Right lobe of liver (tissue), 6 donors: ENCODE data around the gene CHD2. TPM values are rescaled to one million over a fixed set of nuclear protein-coding genes. Genes with fewer than 3 reads are reported as not detected.
A peak's percentile ranks its signal among the peaks of the same experiment; 100 is the strongest.

ENCODE experiments used
- ATAC-seq, 4 donors: fragments of 200-7000 bp; cut with Tn5 transposase; one replicate each; pipeline ENCODE4 v1.9.1; 2020; ENCODE audit warnings: mild to moderate bottlenecking in 4 of 4, moderate library complexity in 4 of 4
- DNase-seq, 3 donors: peaks; one replicate each; pipeline ENCODE4 v3.0.0-alpha.2; 2020
- H3K27ac ChIP-seq, 3 donors: fragments of 200-600 bp; one replicate each; pipeline ENCODE4 v1.8.0; 2022
- H3K27me3 ChIP-seq, 2 donors: fragments of 200-600 bp; one replicate each; pipeline ENCODE4 v1.8.0; 2022
- H3K36me3 ChIP-seq, 4 donors: fragments of 200-600 bp; sonication (generic) in 1 of 4; one replicate each; pipeline versions ENCODE4 v1.5.1 to v1.8.0; 2017 to 2022; ENCODE audit warnings: control low read depth in 1 of 4
- H3K4me1 ChIP-seq, 4 donors: fragments of 200-600 bp; sonication (generic) in 1 of 4; one replicate each; pipeline versions ENCODE4 v1.5.1 to v1.8.0; 2017 to 2022; ENCODE audit warnings: control low read depth in 1 of 4
- H3K4me3 ChIP-seq, 3 donors: fragments of 200-600 bp; one replicate each; pipeline ENCODE4 v1.8.0; 2022
- H3K9me3 ChIP-seq, 4 donors: fragments of 200-600 bp; sonication (generic) in 1 of 4; one replicate each; pipeline versions ENCODE4 v1.5.1 to v1.8.0; 2017 to 2022; ENCODE audit warnings: control low read depth in 1 of 4
- POLR2A ChIP-seq: fragments of 450-650 bp; IDR thresholded peaks from one replicate; pipeline ENCODE4 v1.6.1; 2017; ENCODE audit warnings: antibody characterized with exemption, mild to moderate bottlenecking
- WGBS: methylation state at CpG from one replicate; pipeline ENCODE4 v1.1.6; 2018; ENCODE audit warnings: low coverage, low lambda C conversion rate; ENCODE audit not compliant: insufficient coverage; ENCODE audit errors: missing lambda C conversion rate; 5-methylcytosine and 5-hydroxymethylcytosine counted together
- intact Hi-C, 2 donors: fragments of 100-400 bp; cut with DNase I; formaldehyde crosslinking; loops; one replicate each; pipeline versions ENCODE4 v1.11.2 to v1.14.1; 2022
- total RNA-seq, 6 experiments: library from RNA; depleted of rRNA in 2 of 6; stranded (reverse); fragments of >200 nt in 2 of 6; fragmentation: NEBNext Ultra II Directional in 3 of 6; extraction: Animal tissue kit (Norgen Biotek cat#: 25700) in 3 of 6; gene quantifications; one replicate each; pipeline versions ENCODE4 v1.1.0 to v1.2.4, GENCODE V29; 2016 to 2023
- TF ChIP-seq, protein P1 (sequence below), 4 donors: fragments of 200-600 bp in 3 of 4; fragments of 450-650 bp in 1 of 4; IDR thresholded peaks; one replicate each; pipeline versions ENCODE4 v1.5.1 to v1.8.0; 2016 to 2022; ENCODE audit warnings: antibody characterized with exemption in 4 of 4, mild to moderate bottlenecking in 2 of 4
- donor health status: DM: no; HTN: yes; CAD: no.
- donor health status: DM: no; HTN: no; CAD: no.
- donor health status: DM: no; HTN: no; CAD: no.
- donor health status: DM: no; HTN: yes; CAD: no.
- donor health status: DM: no; HTN: yes; CAD: no.

The CHD2 gene
- total RNA-seq, 6 experiments from 2014 or later = 41.4 to 65.0 (median 56.6) TPM

DNA sequence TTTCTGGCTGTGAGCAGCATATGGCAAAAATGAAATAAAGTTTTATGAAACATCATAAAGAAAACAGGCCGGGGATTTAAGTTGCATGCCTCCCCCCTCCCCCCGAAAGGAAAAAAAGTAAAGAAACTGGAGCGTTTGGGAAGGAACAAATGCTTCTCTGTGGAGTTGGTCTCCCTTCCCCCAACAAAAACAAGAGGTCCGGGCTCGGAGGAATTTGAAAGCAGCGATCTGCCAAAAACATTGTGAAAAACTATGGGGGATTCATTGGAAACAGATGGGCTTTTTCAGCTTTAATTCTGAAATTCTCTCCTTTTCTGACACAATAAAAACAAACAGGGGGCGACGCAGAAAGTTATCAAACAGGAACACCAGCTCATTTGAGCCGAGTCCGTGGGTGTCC lies 171.9 kb downstream of the CHD2 start:
- TF ChIP-seq, protein P1, sequence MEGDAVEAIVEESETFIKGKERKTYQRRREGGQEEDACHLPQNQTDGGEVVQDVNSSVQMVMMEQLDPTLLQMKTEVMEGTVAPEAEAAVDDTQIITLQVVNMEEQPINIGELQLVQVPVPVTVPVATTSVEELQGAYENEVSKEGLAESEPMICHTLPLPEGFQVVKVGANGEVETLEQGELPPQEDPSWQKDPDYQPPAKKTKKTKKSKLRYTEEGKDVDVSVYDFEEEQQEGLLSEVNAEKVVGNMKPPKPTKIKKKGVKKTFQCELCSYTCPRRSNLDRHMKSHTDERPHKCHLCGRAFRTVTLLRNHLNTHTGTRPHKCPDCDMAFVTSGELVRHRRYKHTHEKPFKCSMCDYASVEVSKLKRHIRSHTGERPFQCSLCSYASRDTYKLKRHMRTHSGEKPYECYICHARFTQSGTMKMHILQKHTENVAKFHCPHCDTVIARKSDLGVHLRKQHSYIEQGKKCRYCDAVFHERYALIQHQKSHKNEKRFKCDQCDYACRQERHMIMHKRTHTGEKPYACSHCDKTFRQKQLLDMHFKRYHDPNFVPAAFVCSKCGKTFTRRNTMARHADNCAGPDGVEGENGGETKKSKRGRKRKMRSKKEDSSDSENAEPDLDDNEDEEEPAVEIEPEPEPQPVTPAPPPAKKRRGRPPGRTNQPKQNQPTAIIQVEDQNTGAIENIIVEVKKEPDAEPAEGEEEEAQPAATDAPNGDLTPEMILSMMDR (IDR thresholded peaks at IDR 0.05) = no peak
- no peak for TF ChIP-seq POLR2A
- Histone ChIP-seq H3K4me3 (peak overlapping the region in 2 of 3 donors; percentile 2 to 36), H3K27ac (no peak overlapping the region), H3K36me3 (no peaks in the 10 kb centered on the region), H3K4me1 (peaks cover 0 to 10% (median 0%) of the 10 kb centered on the region in 4 donors), H3K27me3 (peaks cover 0 to 21% of the 10 kb centered on the region in 2 donors), H3K9me3 (no peaks in the 10 kb centered on the region)
- DNase-seq = no peak
- ATAC-seq = no peak
- WGBS = under 1% methylated on average over 10 of the region's 10 CpGs
- intact Hi-C loops = no loop called here

DNA sequence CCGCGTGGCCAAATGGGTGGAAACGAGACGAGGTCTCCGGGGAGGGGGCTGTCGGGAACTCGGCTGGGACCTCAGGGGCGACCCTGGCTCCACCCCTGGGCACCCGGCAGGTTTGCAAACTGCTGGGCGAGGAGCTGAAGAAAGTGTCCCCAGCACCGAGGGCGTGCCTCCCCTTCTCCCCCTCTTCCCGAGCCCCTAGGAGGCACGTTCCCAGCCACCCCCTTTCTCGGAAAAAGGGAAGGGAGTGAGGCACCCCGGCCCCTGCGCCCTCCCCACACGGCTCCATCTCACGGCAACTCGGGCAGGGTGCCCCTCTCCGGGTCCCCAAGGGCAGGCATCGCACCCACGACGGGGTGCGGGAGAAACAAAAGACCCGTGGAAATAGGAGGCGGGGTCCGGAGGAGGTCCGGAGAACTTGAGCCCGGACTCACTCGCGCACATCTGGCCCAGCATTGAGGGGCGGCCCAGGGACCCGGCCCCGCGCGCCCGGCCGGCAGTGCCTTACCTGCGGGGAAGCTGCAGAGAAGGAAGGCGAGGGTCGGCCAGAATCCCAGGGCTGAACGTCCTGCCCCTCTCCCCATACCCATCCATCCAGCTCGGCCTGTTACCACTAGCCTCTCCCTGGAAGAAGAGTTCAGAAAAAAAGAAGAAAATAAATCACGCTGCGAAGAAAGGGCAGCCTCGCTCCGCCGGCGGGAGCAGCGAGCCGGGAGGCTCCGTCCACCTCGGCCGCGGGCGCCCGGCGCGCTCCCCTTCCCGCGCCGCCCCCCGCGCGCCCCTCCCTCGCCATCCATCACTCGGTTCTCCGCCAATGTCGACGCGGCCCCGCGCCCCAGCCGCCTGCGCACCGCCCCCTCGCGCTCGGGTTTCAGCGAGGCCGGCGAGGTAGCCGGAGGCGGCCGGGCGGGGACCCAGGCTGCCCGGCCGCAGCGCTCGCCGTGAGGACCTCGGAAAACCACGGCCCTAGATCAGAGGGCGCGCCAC lies 172.6 kb downstream of the CHD2 start:
- TF ChIP-seq POLR2A = no peak
- TF ChIP-seq, protein P1 (IDR thresholded peaks at IDR 0.05) = no peak
- WGBS = 0% methylated on average over 6 of the region's 96 CpGs
- peak in 1 of 3 donors; percentile 54 for DNase-seq

DNA sequence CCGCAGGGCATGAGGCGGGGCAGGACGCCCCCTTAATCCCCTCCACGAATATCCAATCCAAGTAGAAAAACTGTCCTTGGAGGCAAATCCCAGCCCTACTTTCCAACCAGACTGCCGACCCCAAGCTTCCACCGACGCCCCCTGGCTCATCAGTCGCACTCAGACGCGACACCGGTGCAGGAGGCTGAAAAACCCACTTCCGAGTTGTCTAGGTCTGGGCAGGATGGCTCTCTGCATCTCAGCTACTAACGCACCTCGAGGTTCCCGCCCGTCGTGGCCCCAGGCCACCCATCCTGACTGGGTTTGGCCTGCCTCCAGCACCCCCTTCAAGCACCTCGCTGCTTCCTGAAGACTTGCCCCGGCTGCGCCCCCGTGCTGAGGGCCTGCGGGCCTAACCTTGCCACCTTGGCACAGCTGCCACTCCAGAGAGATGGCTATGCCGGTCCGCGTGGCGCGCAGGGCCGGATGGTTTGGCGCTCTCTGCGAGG lies 173.4 kb downstream of the CHD2 start:
- Histone ChIP-seq H3K9me3 (no peaks in the 10 kb centered on the region), H3K4me1 (peaks cover 0 to 10% (median 0%) of the 10 kb centered on the region in 4 donors), H3K27me3 (peaks cover 0 to 21% of the 10 kb centered on the region in 2 donors), H3K36me3 (no peaks in the 10 kb centered on the region), H3K4me3 (no peak overlapping the region), H3K27ac (no peak overlapping the region)
- peak in 1 of 3 donors; percentile 53 for DNase-seq
- peak in 1 of 4 donors; percentile 6 for ATAC-seq
- WGBS = 13% methylated on average over 13 of the region's 30 CpGs
- TF ChIP-seq, protein P1 (IDR thresholded peaks at IDR 0.05) = no peak
- intact Hi-C loops = no loop called here

More for the DNA sequence above, 172.6 kb downstream of the CHD2 start:
- Histone ChIP-seq H3K27me3 (peaks cover 0 to 21% of the 10 kb centered on the region in 2 donors), H3K4me3 (peak overlapping the region in 2 of 3 donors; percentile 18 to 36), H3K27ac (no peak overlapping the region), H3K9me3 (no peaks in the 10 kb centered on the region), H3K4me1 (peaks cover 0 to 10% (median 0%) of the 10 kb centered on the region in 4 donors), H3K36me3 (no peaks in the 10 kb centered on the region)
- intact Hi-C loops = no loop called here
- peak; percentile 52 to 65 (median 60) for ATAC-seq

DNA sequence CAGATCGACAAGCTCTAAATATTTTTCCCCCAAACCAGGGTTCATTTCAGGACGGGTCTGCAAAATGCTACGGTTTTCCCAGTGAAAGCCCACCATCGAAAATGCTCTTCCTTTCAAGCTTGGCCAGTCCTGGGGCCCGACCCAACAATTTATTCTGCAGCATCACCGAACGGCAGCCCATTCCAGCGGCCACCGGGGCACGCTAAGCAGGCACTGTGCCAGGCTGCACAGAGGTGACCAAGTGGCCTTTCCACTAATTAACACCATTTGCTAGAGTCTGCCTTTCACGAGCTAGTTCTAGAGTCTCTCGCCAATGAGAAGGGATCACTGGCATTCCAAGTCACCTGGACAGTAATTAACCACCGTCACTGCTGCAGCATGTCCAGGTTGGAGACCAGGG lies 174.5 kb downstream of the CHD2 start:
- DNase-seq (no peak), ATAC-seq (no peak)
- Histone ChIP-seq H3K36me3 (no peaks in the 10 kb centered on the region), H3K27ac (no peak overlapping the region), H3K27me3 (peaks cover 0 to 21% of the 10 kb centered on the region in 2 donors), H3K4me1 (peaks cover 0 to 10% (median 0%) of the 10 kb centered on the region in 4 donors), H3K9me3 (no peaks in the 10 kb centered on the region), H3K4me3 (no peak overlapping the region)
- intact Hi-C loops = no loop called here
- no peak for TF ChIP-seq POLR2A
- TF ChIP-seq, protein P1 (IDR thresholded peaks at IDR 0.05) = no peak
- WGBS = 57% methylated on average over 7 of the region's 13 CpGs
